ENCODE results near the gene VAV3.

Gene VAV3

GRCh38 chr1:107840725-107841124 is 124.3 kb downstream of the VAV3 start:
- DNase-seq (ENCODE audit: low read depth) = no peak

- no peak for DNase-seq (ENCODE audit: low read depth)
Measured at GRCh38 chr1:107838056-107838455, 126.9 kb downstream of the VAV3 start.

- DNase-seq (ENCODE audit: low read depth) = no peak
Measured at GRCh38 chr1:107835151-107835670, 129.8 kb downstream of the VAV3 start.

GRCh38 chr1:107833061-107833460 is 131.9 kb downstream of the VAV3 start:
- no peak for DNase-seq (ENCODE audit: low read depth)

- DNase-seq (ENCODE audit: low read depth) = no peak
Measured at GRCh38 chr1:107831921-107832320, 133.1 kb downstream of the VAV3 start.

- DNase-seq (ENCODE audit: low read depth) = no peak
Measured at GRCh38 chr1:107830526-107830925, 134.5 kb downstream of the VAV3 start.

GRCh38 chr1:107830075-107830474 is 134.9 kb downstream of the VAV3 start:
- DNase-seq (ENCODE audit: low read depth) = no peak

GRCh38 chr1:107829036-107829770 is 135.8 kb downstream of the VAV3 start:
- no peak for DNase-seq (ENCODE audit: low read depth)

GRCh38 chr1:107824946-107825345 is 140.0 kb downstream of the VAV3 start:
- DNase-seq (ENCODE audit: low read depth) = no peak

- no peak for DNase-seq (ENCODE audit: low read depth)
Measured at GRCh38 chr1:107821340-107821739, 143.6 kb downstream of the VAV3 start.

GRCh38 chr1:107820801-107821200 is 144.2 kb downstream of the VAV3 start:
- DNase-seq (ENCODE audit: low read depth) = no peak

GRCh38 chr1:107817935-107818334 is 147.0 kb downstream of the VAV3 start:
- no peak for DNase-seq (ENCODE audit: low read depth)

- DNase-seq (ENCODE audit: low read depth) = no peak
Measured at GRCh38 chr1:107817206-107817605, 147.8 kb downstream of the VAV3 start.

- no peak for DNase-seq (ENCODE audit: low read depth)
Measured at GRCh38 chr1:107810291-107810951, 154.6 kb downstream of the VAV3 start.

GRCh38 chr1:107807855-107808254 is 157.1 kb downstream of the VAV3 start:
- no peak for DNase-seq (ENCODE audit: low read depth)

GRCh38 chr1:107807405-107807804 is 157.6 kb downstream of the VAV3 start:
- DNase-seq (ENCODE audit: low read depth) = no peak

- DNase-seq (ENCODE audit: low read depth) = no peak
Measured at GRCh38 chr1:107806902-107807301, 158.1 kb downstream of the VAV3 start.

- no peak for DNase-seq (ENCODE audit: low read depth)
Measured at GRCh38 chr1:107804741-107805140, 160.2 kb downstream of the VAV3 start.

GRCh38 chr1:107804134-107804533 is 160.8 kb downstream of the VAV3 start:
- DNase-seq (ENCODE audit: low read depth) = no peak

GRCh38 chr1:107803579-107803978 is 161.4 kb downstream of the VAV3 start:
- DNase-seq (ENCODE audit: low read depth) = no peak

GRCh38 chr1:107802654-107803053 is 162.3 kb downstream of the VAV3 start:
- no peak for DNase-seq (ENCODE audit: low read depth)

GRCh38 chr1:107795994-107796393 is 169.0 kb downstream of the VAV3 start:
- no peak for DNase-seq (ENCODE audit: low read depth)

GRCh38 chr1:107795441-107795840 is 169.5 kb downstream of the VAV3 start:
- DNase-seq (ENCODE audit: low read depth) = no peak

- DNase-seq (ENCODE audit: low read depth) = no peak
Measured at GRCh38 chr1:107794571-107794970, 170.4 kb downstream of the VAV3 start.
